NCI-H82 (cell line): ENCODE measurements around the gene ZDHHC19.
"Not testable (repeated sequence)": the region's sequence is repeated elsewhere in the genome, so short reads cannot be mapped to it uniquely, and the experiment has no call there.

Source experiments
- DNase-seq: peaks from one replicate; lab custom pipeline; 2025; lab: John Stamatoyannopoulos, UW

The ZDHHC19 gene

GRCh38 chr3:196210673-196211556, at the start of gene ZDHHC19:
Gene ZDHHC19, minus strand, starts transcription at chr3:196211400. Its CDS starts 85 bp downstream, at chr3:196211315.
- DNase-seq: no peak

GRCh38 chr3:196260784-196261183, 49.6 kb upstream of the ZDHHC19 start:
- DNase-seq: no peak

GRCh38 chr3:196255776-196256175, 44.6 kb upstream of the ZDHHC19 start:
- DNase-seq: no peak

GRCh38 chr3:196254376-196255283, 43.4 kb upstream of the ZDHHC19 start:
- DNase-seq: no peak

GRCh38 chr3:196251918-196252317, 40.7 kb upstream of the ZDHHC19 start:
- DNase-seq: no peak

GRCh38 chr3:196246612-196247308, 35.6 kb upstream of the ZDHHC19 start:
- DNase-seq: no peak

- not testable (repeated sequence) for DNase-seq
Measured at GRCh38 chr3:196244166-196244565, 33.0 kb upstream of the ZDHHC19 start.

- no peak for DNase-seq
Measured at GRCh38 chr3:196241704-196242103, 30.5 kb upstream of the ZDHHC19 start.

- DNase-seq: no peak
Measured at GRCh38 chr3:196240424-196240823, 29.2 kb upstream of the ZDHHC19 start.

- DNase-seq: no peak
Measured at GRCh38 chr3:196238612-196239560, 27.7 kb upstream of the ZDHHC19 start.

- DNase-seq: peak; percentile 73
Measured at GRCh38 chr3:196237203-196237602, 26.0 kb upstream of the ZDHHC19 start.

- no peak for DNase-seq
Measured at GRCh38 chr3:196236223-196236622, 25.0 kb upstream of the ZDHHC19 start.

- DNase-seq: no peak
Measured at GRCh38 chr3:196235452-196236122, 24.4 kb upstream of the ZDHHC19 start.

- DNase-seq: no peak
Measured at GRCh38 chr3:196232882-196233251, 21.7 kb upstream of the ZDHHC19 start.

GRCh38 chr3:196232154-196232881, 21.1 kb upstream of the ZDHHC19 start:
- no peak for DNase-seq

GRCh38 chr3:196227629-196228493, 16.7 kb upstream of the ZDHHC19 start:
- no peak for DNase-seq

GRCh38 chr3:196227121-196227561, 15.9 kb upstream of the ZDHHC19 start:
- no peak for DNase-seq

- no peak for DNase-seq
Measured at GRCh38 chr3:196225763-196226364, 14.7 kb upstream of the ZDHHC19 start.
